GM21717 (cell line): ENCODE results near the gene RNF214.
"Not testable (repeated sequence)": the region's sequence is repeated elsewhere in the genome, so short reads cannot be mapped to it uniquely, and the experiment has no call there.

Experiments
- ATAC-seq: cut with Tn5 transposase; IDR thresholded peaks from one replicate; pipeline ENCODE4 v1.9.1; 2021; ENCODE audit warnings: mild to moderate bottlenecking, moderate library complexity; ENCODE audit not compliant: unreplicated experiment

The RNF214 gene

DNA sequence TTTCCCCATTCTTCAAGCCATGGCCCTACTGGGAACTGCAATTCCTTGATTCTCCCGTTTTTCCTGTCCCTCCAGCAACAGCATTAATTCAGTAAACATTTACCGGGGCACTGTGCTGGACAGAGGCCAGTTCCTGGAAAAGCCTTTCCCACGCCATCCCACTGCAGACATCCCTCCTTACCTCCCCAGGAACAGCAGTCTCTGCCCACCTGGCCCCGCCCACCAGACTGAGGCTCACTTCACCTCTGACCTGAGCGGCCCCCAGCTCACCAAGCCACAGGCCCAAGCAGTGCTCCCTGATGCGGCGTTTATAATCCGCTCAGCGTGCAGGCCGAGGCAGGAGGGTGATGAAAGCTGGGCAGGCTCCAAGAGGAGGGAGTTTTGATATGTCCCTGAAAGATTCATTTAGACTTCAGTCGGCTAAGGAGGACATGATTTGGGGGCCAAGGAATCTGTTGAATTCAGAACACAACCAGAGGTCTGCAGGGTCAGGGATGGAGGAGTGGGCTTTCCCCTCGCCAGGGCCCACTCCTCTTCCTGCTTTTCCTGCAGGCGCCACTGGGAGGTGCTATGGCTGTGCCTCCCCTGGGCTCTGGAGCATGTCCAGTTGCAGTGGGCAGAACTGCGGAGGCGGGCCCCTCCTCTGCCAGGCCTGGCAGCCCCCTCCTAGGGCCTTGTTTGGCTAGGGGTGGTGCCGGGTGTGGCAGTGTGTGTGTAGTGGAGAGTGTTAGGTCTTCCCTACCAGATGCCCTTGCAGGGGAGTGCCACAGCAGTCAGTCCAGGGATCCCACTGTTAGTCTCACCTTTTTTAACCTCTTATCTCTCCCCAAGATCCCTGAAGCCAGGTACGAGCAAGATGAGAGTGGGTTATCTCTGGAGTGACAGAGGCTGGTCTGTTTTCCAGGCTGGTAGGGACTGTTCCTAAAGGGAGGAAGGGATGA lies 34.7 kb upstream of the RNF214 start:
- no peak for ATAC-seq

GRCh38 chr11:117198613-117199012 lies 33.9 kb upstream of the RNF214 start:
- no peak for ATAC-seq

- ATAC-seq = no peak
Measured at GRCh38 chr11:117199053-117199915, 33.2 kb upstream of the RNF214 start, which contains the start of gene TAGLN. TAGLN (plus strand) TSS chr11:117199370; CDS start chr11:117203014, 3,644 bp downstream.

DNA sequence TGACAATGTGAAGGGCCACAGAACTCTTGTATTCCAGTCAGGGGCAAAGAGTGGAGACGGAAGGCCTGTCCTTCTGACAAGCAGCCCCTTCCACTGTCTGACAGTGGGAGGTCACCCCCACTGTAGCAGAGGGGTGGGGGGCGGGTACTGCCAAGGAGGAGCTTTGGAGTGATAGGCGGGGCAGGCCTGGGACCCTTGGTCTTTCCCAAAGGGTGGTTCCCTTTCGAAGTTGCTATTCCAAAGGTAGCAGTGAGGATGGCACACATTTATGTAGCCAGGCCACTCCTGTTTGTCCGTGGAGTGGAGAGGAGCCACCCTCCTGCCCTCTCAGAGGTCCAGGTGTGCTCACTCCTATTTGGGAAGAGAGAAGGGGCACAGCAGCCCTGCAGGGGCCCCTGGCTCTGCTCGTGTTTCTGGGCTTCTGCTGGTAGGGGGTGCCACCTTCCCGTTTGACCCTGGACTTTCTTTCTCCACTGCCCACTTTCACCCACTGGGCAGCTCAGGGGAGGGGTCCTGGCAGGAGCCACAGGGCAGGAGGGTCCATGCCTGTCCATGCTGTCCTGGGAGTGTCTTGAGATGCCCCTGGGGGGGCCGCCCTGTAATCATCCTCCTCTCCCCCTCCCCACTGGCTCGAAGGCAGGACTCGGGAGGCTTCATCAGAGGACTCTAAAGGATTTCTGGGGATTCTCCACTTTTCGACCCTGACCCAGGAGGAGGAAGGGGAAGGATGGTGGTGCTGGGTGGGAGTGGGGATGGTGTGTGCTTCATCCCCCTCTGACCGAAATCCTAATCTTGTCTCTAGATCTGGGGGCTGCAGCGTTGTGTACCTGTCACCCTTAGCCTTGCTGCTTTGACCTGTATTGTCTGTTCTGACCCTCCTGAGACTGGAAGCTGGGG lies 32.3 kb upstream of the RNF214 start:
- ATAC-seq = no peak

- ATAC-seq = no peak
Measured at GRCh38 chr11:117200813-117201657, 31.4 kb upstream of the RNF214 start.

GRCh38 chr11:117201658-117202305 lies 30.7 kb upstream of the RNF214 start:
- no peak for ATAC-seq

- ATAC-seq = no peak
Measured at GRCh38 chr11:117202386-117203068, 29.9 kb upstream of the RNF214 start.

DNA sequence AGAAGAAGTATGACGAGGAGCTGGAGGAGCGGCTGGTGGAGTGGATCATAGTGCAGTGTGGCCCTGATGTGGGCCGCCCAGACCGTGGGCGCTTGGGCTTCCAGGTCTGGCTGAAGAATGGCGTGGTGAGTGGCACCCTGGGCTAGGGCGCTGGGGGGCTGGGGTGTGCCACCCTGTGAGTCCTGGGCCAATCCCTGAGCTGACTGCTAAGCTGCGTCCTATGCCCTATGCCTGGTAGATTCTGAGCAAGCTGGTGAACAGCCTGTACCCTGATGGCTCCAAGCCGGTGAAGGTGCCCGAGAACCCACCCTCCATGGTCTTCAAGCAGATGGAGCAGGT lies 29.4 kb upstream of the RNF214 start:
- ATAC-seq = no peak

- no peak for ATAC-seq
Measured at GRCh38 chr11:117204283-117205080, 28.0 kb upstream of the RNF214 start.

DNA sequence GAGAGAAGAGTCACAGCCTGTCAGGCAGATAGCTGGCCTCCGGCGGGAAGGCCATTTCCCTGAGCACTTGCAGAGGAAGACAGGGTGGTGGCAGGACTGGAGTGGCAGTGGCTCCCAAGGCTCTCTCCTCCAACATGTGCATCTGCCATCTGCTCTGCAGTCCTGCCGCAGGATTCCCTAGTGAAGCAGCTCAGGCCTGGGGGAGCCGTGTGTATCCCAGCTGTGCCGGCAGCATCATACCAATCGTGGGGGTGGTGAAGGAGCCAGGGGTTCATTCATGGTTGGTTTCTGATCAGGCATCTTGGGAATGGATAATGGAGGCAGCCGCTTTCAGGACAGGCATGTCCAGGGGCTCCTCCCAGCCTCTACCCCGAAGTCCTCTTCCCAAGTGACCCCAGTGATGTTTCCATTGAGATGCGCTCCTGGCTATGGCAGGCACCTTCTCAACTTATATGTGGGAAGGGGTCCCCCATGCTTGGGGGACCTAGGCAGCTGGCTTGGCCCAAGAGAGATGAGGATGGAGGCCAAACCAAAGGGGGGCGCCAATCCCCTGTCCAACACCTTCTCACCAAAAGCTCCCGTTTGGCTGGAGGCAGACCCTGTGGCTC lies 27.2 kb upstream of the RNF214 start:
- no peak for ATAC-seq

GRCh38 chr11:117206111-117206510 lies 26.4 kb upstream of the RNF214 start:
- not testable (repeated sequence) for ATAC-seq

- ATAC-seq = not testable (repeated sequence)
Measured at GRCh38 chr11:117206859-117207258, 25.6 kb upstream of the RNF214 start.

GRCh38 chr11:117207481-117207880 lies 25.0 kb upstream of the RNF214 start:
- not testable (repeated sequence) for ATAC-seq

- not testable (repeated sequence) for ATAC-seq
Measured at GRCh38 chr11:117208710-117209109, 23.8 kb upstream of the RNF214 start.

DNA sequence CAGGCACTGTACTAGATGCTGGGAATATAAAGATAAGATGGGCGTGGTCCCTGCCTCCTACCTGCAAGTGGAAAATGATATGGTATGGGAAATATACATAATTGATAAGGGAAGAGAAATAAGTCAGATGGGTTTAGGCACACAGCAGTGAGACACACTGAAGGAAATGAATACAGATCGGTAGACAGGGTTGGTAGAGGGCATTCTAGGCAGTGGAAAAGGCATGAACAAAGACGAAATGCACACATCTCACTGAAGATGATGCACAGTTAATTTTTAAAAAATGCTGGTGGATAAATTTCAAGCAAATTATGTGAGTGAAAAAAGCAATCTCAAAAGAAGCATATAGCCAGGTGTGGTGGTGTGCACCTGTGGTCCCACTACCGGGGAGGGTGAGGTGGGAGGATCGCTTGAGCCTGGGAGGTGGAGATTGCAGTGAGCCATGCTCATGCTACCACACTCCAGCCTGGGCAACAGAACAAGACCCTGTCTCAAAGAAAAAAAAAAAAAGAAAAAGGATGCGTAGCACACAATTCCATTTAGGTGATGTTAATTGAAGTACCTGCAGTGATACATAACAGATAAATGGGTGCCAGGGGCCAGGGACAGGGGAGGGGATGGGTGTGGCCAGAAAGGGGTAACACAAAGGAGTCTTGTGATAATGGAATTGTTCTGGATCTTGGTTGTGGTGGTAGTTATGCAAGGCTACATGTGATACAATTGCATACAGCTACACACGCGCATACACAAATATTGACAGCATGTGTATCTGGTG lies 22.9 kb upstream of the RNF214 start:
- ATAC-seq = not testable (repeated sequence)

DNA sequence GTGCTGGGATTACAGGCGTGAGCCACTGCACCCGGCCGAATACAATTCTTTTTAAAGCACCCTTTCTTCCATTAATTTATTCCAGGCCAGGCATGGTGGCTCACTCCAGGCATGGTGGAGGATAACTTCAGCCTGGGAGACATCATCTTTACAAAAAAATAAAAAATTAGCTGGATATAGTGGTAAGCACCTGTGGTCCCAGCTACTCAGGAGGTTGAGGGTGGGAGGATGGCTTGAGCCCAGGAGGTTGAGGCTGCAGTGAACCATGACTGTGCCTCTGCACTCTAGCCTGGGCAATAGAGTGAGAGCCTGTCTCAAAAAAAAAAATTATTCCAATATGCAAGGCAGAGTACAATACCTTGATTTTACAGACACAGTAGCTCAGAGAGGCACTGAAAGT lies 21.9 kb upstream of the RNF214 start:
- ATAC-seq = no peak
